ENCODE results near the gene RPE.

The RPE gene

DNA sequence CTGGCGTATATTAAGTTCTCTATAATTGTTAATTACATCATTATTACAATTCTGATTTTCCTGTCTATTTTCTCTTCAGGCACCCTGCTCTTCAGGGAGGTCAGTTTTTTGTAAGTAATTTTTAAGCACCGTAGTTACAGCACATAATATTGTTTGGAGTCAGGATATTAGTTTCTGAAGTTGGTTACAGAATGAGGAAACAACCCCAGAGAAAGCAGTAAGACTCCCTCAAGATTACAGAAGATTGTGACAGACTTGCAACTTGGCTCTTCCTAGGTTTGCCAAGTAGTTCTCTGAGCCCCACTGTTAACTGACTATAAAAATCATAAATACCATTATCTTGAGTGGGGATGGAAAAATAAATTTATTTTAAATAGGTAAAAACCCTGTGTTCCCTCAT, 921 bp downstream of the RPE start:
- DNase-seq = no peak

DNA sequence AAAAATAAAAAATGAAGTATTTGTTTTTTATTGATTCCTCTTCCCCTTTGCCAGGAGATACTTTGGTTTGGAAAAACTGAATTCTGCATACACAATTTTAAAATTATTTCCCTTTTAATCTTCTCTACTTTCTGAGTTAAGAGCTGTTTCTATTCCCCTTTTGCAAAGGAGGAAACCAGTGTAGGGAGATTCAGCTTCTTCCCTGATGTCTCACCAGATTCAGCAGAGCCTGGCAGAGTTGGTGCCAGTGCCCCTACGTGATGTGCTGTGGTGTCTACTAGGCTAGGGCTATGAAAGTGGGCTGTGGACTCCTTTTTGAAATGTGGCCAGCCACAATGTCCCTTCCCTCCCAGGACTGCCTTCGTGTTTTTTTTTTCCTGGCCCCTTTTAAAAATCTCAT, 2.4 kb downstream of the RPE start:
- no peak for DNase-seq

DNA sequence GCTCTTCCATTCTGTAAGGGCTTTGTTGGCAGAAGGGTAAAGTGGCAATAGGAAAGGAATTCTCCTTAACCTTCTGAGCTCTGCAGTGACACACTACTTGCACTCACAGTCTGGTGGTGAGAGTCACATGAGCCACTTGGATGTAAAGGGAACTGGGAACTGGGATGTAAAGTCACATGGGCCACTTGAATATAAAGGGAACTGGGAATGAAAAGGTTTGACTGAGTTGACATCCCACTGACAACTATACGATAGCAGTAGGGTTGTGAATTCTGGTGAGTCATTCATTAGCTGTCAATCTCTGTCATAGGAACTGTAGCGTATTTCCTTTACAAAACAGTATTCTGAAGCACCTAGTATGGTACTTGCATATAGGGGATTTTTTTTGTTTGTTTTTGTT, 5.5 kb downstream of the RPE start:
- no peak for DNase-seq

DNA sequence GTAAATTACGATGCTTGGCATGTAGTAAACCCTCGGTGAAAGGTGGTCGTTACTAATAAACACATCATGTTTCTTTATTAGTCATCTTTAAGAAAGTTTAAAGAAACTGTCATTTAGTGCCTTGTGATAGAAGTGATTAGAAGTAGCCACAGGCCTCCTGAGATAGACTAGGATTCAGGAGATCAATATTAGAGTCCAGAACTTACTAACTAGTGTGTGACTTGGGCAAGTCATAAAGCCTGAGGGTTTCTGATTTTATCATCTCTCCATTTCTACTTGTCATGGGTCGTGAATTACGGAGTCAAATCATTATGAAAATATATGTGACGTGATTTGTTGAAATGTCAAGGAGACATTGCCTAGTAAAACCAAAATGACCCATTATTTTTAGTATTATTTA, 6.7 kb downstream of the RPE start:
- no peak for DNase-seq

DNA sequence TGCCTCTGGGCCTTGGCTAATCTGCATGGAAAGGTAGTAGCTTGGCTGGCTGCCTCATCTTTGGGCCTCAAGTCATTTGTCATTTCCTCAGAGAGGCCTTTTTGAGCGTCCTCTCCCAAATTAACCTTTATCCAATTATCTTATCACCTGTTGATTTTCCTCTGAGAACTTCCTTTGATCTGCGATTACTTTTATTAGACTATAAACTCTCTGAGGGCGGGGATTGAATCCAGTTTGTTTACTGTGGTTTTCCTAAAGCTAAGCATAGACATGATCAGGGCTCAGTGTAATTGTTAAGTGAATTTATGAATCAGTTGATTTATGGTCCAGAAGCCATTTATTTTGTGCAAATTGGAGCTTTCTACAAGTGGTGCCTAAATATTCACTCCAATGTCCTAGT, 7.5 kb downstream of the RPE start:
- no peak for DNase-seq

DNA sequence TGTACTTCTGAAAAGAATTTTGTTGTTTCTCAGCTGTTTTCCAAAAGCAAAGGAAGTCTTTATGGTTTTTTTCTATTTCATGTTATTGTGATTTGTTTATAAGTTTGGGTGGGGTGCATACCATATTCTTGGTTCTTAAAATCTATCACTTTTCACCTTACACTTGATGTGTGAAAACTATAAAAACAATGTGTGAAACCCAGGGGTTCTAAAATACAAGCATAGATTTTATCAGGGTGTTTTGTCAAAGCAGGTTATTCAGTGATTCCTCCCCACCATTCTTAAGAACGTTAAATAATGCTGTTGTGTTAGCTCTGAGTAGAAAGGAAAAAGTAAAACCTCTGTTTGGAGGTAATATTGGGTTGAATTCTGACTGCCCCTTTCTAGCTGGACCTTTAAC, 17.7 kb downstream of the RPE start:
- DNase-seq = no peak

DNA sequence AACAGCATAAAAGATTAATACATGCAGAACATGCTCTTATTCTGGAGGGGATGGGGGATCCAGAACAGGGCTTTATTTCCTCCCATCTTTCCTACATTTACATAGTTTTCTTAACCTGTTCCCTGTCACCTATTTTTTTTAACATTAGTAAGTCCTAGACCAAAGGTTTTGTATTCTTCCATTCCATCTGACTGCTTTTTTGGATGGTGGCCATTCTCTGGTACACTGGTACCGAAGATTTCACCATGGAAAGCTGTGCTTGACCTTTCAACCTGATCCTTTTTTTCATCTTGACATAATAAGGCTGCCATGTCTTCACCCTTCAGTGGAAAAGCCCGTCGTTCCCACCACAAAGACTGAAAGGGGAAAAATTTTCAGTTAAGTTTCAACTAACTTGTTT, 20.4 kb downstream of the RPE start:
- no peak for DNase-seq

DNA sequence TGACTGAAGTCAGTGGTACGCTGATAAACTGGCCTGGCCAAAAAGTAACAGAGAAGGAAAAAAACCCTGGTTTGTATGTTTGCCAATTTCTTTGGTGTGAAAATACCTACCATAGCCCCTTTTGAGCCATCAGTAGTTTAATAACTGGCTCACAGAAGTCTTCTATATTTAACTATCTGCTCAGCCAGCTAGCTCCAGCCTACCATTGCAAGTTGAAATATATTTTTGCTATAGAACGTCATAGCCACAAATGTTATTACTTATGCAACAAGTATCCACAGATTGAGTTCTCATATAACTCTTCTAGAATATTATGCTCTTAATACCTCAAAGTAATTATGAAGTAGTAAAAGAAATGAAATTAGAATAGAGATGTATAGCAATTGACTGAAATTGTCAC, 25.2 kb downstream of the RPE start:
- DNase-seq = no peak

DNA sequence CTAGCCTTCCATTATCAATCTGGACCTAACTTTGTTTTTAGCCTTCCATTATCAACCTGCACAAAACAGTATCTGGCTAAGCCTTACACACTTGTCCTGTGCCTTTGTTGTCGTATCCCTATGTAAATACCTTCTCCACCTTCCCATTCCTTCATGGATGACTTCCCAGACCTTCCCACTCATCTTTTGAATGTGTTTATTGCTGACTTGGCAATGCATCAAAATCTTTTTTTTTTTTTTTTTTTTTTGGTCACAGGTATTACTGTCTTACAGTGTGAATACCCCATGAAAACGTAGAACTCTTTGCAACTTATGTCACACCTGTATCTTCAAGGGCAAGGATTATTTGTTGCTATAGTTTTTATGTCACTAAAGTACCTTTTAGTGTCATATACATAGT, 25.7 kb downstream of the RPE start:
- no peak for DNase-seq

DNA sequence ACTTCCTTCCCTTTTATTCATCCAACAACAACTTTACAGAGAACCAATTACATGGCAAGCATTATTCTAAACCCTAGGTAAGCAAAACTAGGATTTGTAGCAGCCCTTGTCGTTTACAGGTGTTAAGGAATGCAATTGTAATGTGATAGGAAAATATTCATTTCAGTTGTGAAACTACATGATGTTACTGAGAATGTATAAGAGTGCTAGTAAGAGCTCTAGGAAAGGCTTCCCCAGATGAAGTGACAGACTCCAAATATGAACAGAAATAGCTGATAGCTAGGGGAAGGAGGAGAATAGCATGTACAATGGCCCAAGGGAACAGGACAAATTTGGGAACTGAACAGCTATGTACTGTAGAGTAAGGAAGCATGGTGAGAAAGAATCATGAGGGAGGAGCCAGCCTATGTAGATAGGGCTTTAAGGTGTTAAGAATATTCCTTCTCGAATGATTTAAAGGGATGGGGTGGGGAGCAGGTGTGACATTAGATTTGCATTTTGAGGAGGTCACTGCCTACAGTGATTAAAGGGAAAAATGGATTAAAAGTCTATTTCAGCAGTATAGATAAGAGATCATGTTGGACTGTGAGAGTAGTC, 31.7 kb downstream of the RPE start:
- DNase-seq = no peak

DNA sequence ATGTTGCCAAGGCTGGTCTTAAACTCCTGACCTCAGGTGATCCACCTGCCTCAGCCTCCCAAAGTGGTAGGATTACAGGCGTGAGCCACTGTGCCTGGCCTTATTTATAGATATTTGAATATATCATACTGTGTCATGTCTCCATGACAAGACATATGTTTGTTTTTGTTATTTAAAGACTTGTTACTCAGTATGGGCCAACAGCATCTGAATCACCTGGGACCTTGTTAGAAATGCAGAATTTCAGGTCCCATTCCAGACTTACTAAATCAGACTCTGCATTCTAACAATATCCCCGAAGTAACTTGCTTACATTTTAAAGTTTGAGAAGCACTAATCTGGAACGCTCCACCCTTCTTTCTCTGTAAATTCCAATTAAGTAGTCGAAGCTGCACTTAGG, 33.2 kb downstream of the RPE start:
- DNase-seq = no peak

DNA sequence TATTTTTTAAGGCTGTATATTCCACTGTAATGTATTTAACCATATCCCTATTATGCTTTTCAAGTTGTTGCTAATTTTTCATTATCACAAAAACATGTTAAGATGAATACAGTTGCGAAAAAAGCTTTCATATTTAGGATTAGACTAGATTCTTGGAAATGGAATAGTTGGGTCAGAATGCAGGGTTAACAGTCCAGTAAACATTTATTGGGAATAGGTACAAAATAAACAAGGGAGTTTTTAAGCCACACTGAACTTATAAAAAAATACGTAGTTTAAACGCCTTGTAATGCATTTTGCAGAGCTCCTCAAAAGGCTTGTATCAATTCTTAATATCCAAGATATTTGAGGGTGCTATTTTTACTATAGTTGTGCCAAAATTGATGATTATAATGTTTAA, 35.6 kb downstream of the RPE start:
- no peak for DNase-seq

DNA sequence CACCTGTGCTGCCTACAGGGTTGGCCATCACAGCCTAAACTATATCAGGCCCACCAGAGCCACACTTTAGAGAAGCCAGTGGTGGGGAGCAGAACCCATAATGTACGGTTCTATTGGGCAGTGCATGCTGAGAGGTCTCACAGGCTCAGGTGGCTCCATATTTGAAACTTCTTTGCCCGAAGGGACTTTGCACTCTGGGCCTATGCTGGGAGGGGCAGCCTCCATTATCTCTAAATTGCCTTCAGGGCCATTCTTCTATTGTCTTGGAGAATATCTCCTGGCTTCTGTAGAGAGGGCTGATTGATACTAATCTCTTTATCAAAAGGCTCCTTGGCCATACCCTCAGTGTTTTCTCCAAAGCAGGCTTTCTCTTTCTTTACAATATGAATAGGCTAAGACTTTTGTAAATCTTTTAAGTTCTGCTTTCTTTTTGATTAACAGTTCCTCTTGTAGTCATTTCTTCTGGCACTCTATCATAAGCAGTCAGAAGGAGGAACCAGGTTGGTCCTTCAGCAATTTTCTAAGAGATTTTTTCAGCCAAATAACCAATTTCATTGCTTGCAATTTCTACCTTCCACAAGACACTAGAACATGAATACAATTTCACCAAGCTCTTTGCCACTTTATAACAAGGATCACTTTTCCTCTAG, 44.5 kb downstream of the RPE start:
- DNase-seq = no peak

DNA sequence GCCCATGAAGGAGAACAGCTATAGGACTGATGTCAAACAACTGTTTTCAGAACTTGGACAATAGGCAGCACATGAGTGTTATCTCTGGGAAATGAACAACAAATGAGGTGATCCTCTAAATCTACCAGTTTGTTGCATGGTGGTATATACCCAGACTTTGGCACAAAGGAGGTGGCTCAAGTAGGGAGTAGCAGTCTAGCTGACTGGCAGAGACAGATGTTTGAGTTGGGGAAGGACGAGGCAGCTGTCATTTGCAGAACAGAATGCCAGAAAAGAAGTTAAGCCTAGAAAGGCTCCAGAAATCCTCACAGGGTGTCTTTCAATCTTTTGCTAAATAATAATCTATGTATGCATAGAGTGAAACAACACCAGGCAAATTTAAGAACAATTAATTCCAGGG, 47.4 kb downstream of the RPE start:
- DNase-seq = no peak

DNA sequence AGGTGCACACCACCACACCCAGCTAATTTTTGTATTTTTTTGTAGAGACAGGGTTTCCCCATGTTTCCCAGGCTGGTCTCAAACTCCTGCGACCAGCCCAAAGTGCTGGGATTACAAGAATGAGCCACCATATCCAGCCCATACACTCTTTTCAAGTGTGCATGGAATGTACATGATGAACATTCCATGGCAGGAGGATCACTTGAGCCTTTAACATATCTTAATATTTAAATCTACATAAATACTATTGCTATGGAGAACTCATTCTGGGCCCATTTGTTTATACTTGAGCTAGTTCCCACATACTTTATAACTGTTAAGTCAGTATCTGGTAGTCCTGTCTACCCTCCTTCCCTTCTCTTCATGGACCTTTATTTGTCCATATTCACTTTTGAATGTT, 48.4 kb downstream of the RPE start:
- no peak for DNase-seq

DNA sequence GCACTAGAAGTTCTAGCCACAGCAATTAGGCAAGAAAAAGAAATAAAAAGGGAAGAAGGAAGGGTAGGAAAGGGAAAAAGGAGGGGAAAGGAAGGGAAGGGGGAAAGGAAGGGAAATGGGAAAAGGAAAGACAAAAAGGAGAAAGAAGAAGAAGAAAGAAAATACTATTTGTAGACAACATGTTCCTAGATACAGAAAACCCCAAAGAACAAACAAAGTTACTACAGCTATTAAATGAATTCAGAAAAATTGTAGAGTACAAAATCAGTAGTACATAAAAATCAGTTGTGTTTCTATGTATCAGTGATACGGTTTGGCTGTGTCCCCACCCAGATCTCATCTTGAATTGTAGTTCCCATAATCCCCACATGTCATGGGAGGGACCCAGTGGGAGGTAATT, 52.3 kb downstream of the RPE start:
- DNase-seq = no peak

DNA sequence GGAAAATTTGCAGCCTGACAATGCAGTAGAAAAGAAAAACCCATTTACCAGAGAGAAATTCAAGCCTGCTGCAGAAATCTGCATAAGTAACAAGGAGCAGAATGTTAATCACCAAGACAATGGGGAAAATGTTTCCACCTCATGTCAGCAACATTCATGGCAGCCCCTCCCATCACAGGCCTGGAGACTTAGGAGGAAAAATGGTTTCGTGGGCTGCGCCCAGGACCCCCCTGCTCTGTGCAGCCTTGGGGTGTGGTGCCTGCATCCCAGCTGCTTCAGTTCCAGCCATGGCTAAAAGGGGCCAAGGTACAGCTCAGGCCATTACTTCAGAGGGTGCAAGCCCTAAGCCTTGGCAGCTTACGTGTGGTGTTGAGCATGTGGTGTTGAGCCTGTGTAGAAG, 53.4 kb downstream of the RPE start:
- no peak for DNase-seq

DNA sequence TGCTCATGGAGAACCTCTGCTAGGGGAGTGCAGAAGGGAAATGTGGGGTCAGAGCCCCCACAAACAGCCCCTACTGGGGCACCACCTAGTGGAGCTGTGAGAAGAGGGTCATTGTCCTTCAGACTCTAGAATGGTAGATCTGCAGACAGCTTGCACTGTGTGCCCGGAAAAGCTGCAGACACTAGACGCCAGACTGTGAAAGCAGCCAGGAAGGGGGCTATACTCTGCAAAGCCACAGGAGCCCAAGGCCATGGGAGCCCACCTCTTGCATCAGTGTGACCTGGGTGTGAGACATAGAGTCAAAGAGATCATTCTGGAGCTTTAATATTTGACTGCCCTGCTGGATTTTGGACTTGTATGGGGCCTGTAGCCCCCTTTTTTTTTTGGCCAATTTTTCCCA, 60.9 kb downstream of the RPE start:
- DNase-seq = no peak
